Pancreas (tissue), 10 donors: ENCODE measurements around the gene MID1. TPM values are rescaled to one million over a fixed set of nuclear protein-coding genes. Genes with fewer than 3 reads are reported as not detected.

Experiments
- ATAC-seq, 4 donors: fragments of 200-7000 bp; cut with Tn5 transposase; one replicate each; pipeline versions ENCODE4 v1.8.0 to v1.9.1; 2020; ENCODE audit warnings: mild to moderate bottlenecking in 4 of 4, moderate library complexity in 4 of 4
- DNase-seq, 6 donors: peaks; one replicate each; pipeline ENCODE4 v3.0.0-alpha.2; 2020
- FAIRE-seq: peaks from 2 replicates; lab custom pipeline; 2012; peaks lifted over from hg19 to GRCh38; lab: Jason Lieb, UNC
- H3K27ac ChIP-seq, 4 donors: fragments of 200-600 bp; sonication (generic); 1 replicate in 3 of 4; 2 replicates in 1 of 4; pipeline versions ENCODE4 v1.5.0 to v1.8.0; 2020
- H3K27me3 ChIP-seq, 4 donors: fragments of 200-600 bp; one replicate each; pipeline ENCODE4 v1.8.0; 2021
- H3K36me3 ChIP-seq, 3 donors: fragments of 200-600 bp; sonication (generic) in 1 of 3; one replicate each; pipeline versions ENCODE4 v1.5.0 to v1.8.0; 2020 to 2021
- H3K4me1 ChIP-seq, 3 donors: fragments of 200-600 bp; one replicate each; pipeline ENCODE4 v1.8.0; 2021
- H3K4me3 ChIP-seq, 4 donors: fragments of 200-600 bp; sonication (generic) in 2 of 4; one replicate each; pipeline versions ENCODE4 v1.5.0 to v1.8.0; 2020 to 2021
- H3K9me3 ChIP-seq, 4 donors: fragments of 200-600 bp; one replicate each; pipeline ENCODE4 v1.8.0; 2021
- WGBS, 2 donors: extraction: QIAGEN DNeasy Blood & Tissue Kit; methylation state at CpG; one replicate each; pipeline ENCODE4 v1.1.7; 2013; 5-methylcytosine and 5-hydroxymethylcytosine counted together
- intact Hi-C, 3 donors: fragments of 100-400 bp; cut with DNase I; formaldehyde crosslinking; loops; one replicate each; pipeline versions ENCODE4 v1.11.1 to v1.14.2; 2022
- polyA plus RNA-seq, 2 donors: library from polyadenylated mRNA; stranded (reverse); fragments of 200-250 nt; gene quantifications; one replicate each; pipeline ENCODE4 v1.2.3, GENCODE V29; 2013
- total RNA-seq, 6 donors: library from RNA; stranded (reverse); fragmentation: NEBNext Ultra II Directional in 4 of 6; extraction: Animal tissue kit (Norgen Biotek cat#: 25700) in 4 of 6; gene quantifications; one replicate each; pipeline versions ENCODE4 v1.2.1 to v1.2.4, GENCODE V29; 2021 to 2023
- TF ChIP-seq, protein P1 (sequence below), 4 donors: fragments of 200-600 bp; sonication (generic) in 3 of 4; IDR thresholded peaks; one replicate each; pipeline versions ENCODE4 v1.5.0 to v1.8.0; 2021; ENCODE audit warnings: antibody characterized with exemption in 4 of 4
- donor health status: healthy with polysubstance abuse.
- donor health status: DM: no; HTN: no; CAD: no; lungs with moderate emphysema.
- donor health status: DM: no; HTN: no; CAD: no.
- donor health status: control.
- donor health status: control.
- donor health status: Bipolar disorder and iron deficiency.
- donor health status: DM: yes; HTN: yes; CAD: no.
- donor health status: DM: no; HTN: no; CAD: no.
- donor health status: DM: no; HTN: no; CAD: no.
- donor health status: DM: yes; HTN: yes; CAD: no.

The MID1 gene
- total and polyA plus RNA-seq, 8 donors: 3.3 to 19.2 (median 5.1) TPM

- FAIRE-seq: peak; percentile 97
- H3K27ac ChIP-seq: no peak overlapping the region
- H3K27me3 ChIP-seq: peaks cover 0 to 5% (median 0%) of the 10 kb centered on the region in 4 donors
- H3K4me1 ChIP-seq: no peaks in the 10 kb centered on the region
- DNase-seq: no peak
- WGBS, 2 donors: 64 to 86% methylated on average over 3 of the region's 3 CpGs
- H3K4me3 ChIP-seq: no peak overlapping the region
- ATAC-seq: no peak
- intact Hi-C loops: no loop called here
- H3K36me3 ChIP-seq: no peaks in the 10 kb centered on the region
- no peaks in the 10 kb centered on the region for H3K9me3 ChIP-seq
- TF ChIP-seq, protein P1, sequence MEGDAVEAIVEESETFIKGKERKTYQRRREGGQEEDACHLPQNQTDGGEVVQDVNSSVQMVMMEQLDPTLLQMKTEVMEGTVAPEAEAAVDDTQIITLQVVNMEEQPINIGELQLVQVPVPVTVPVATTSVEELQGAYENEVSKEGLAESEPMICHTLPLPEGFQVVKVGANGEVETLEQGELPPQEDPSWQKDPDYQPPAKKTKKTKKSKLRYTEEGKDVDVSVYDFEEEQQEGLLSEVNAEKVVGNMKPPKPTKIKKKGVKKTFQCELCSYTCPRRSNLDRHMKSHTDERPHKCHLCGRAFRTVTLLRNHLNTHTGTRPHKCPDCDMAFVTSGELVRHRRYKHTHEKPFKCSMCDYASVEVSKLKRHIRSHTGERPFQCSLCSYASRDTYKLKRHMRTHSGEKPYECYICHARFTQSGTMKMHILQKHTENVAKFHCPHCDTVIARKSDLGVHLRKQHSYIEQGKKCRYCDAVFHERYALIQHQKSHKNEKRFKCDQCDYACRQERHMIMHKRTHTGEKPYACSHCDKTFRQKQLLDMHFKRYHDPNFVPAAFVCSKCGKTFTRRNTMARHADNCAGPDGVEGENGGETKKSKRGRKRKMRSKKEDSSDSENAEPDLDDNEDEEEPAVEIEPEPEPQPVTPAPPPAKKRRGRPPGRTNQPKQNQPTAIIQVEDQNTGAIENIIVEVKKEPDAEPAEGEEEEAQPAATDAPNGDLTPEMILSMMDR (IDR thresholded peaks at IDR 0.05): no peak
Observed at GRCh38 chrX:10512741-10513140, 107.6 kb downstream of the MID1 start.

- Histone ChIP-seq H3K4me1 (no peaks in the 10 kb centered on the region), H3K9me3 (no peaks in the 10 kb centered on the region), H3K36me3 (no peaks in the 10 kb centered on the region), H3K4me3 (no peak overlapping the region), H3K27me3 (peaks cover 0 to 5% (median 0%) of the 10 kb centered on the region in 4 donors), H3K27ac (no peak overlapping the region)
- TF ChIP-seq, protein P1 (IDR thresholded peaks at IDR 0.05): no peak
- 8 to 29% methylated on average over 1 of the region's 1 CpG for WGBS, 2 donors
- ATAC-seq: no peak
- no peak for FAIRE-seq
- intact Hi-C loops: no loop called here
- no peak for DNase-seq
Observed at GRCh38 chrX:10512258-10512657, 108.1 kb downstream of the MID1 start.

DNA sequence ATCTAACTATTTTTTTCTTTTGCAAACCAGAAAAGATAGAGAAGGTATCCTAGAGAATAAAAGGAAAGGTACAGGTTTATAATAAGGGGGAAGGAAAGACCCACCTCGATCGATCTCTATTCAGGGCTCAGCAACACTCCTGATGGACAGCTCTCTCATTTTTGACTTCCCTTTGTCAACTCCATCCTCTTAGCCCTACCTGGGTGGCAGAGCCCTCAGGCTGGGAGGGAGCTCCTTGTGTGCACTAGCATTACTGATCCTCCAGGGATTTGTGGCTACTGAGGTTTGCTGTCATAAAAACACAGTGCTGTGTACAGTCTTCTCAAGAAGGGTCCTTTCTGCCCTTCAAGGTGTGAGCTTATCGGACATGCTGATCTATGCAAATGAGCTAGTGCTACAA is 111.0 kb downstream of the MID1 start:
- Histone ChIP-seq H3K36me3 (no peaks in the 10 kb centered on the region), H3K4me1 (no peaks in the 10 kb centered on the region), H3K27me3 (peaks cover 0 to 5% (median 0%) of the 10 kb centered on the region in 4 donors), H3K9me3 (no peaks in the 10 kb centered on the region), H3K27ac (no peak overlapping the region), H3K4me3 (no peak overlapping the region)
- ATAC-seq: no peak
- FAIRE-seq: no peak
- no peak for DNase-seq
- TF ChIP-seq, protein P1 (IDR thresholded peaks at IDR 0.05): no peak
- 62 to 97% methylated on average over 3 of the region's 3 CpGs for WGBS, 2 donors
- intact Hi-C loops: no loop called here

DNA sequence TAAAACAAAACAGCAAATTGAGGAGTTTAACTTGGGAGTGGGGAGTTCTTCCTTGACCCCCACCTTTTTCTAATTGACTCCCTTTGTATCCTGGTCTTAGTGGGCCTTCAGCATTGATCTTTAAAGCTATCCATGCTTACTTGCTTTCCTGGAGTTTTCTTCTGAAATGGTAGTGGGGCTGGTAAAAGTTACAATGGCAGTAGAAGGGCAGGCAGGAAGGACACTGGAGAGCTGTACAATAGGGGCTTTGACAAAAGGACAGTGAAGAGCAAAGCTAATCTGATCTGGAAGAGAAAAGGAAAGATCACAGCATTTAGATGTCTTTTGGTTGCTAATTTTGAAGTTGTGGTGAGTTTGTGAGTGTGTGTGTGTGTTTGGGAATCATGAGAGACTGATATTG is 111.5 kb downstream of the MID1 start:
- DNase-seq (no peak), ATAC-seq (no peak), FAIRE-seq (no peak)
- no peaks in the 10 kb centered on the region for H3K36me3 ChIP-seq
- H3K27ac ChIP-seq: no peak overlapping the region
- H3K4me1 ChIP-seq: no peaks in the 10 kb centered on the region
- H3K9me3 ChIP-seq: no peaks in the 10 kb centered on the region
- H3K4me3 ChIP-seq: no peak overlapping the region
- TF ChIP-seq, protein P1 (IDR thresholded peaks at IDR 0.05): no peak
- peaks cover 0 to 5% (median 0%) of the 10 kb centered on the region in 4 donors for H3K27me3 ChIP-seq
- intact Hi-C loops: no loop called here

GRCh38 chrX:10507876-10508275 is 112.5 kb downstream of the MID1 start:
- DNase-seq (no peak), FAIRE-seq (no peak), ATAC-seq (no peak)
- H3K4me1 ChIP-seq: no peaks in the 10 kb centered on the region
- H3K9me3 ChIP-seq: no peaks in the 10 kb centered on the region
- H3K4me3 ChIP-seq: no peak overlapping the region
- TF ChIP-seq, protein P1 (IDR thresholded peaks at IDR 0.05): no peak
- H3K36me3 ChIP-seq: no peaks in the 10 kb centered on the region
- WGBS, 2 donors: 76 to 87% methylated on average over 2 of the region's 2 CpGs
- peaks cover 0 to 5% (median 0%) of the 10 kb centered on the region in 4 donors for H3K27me3 ChIP-seq
- intact Hi-C loops: no loop called here
- no peak overlapping the region for H3K27ac ChIP-seq
